ENCODE measurements around the gene DUSP16. TPM values are rescaled to one million over a fixed set of nuclear protein-coding genes. Genes with fewer than 3 reads are reported as not detected.

The DUSP16 gene
- total RNA-seq, 1 donor, result 29.5 TPM

GRCh38 chr12:12562016-12562483 lies 613 bp downstream of the DUSP16 start:
- Histone ChIP-seq H3K27me3 (ENCODE audit: insufficient read depth, low read length) (no peaks in the 10 kb centered on the region), H3K9me3 (ENCODE audit: low read depth, low read length) (no peaks in the 10 kb centered on the region), H3K4me3 (ENCODE audit: low read length) (peak overlapping the region; percentile 61), H3K4me1 (ENCODE audit: insufficient read depth, low read length) (peaks cover 25% of the 10 kb centered on the region)

- H3K27me3 ChIP-seq (ENCODE audit: insufficient read depth, low read length), result no peaks in the 10 kb centered on the region
- peaks cover 25% of the 10 kb centered on the region for H3K4me1 ChIP-seq (ENCODE audit: insufficient read depth, low read length)
- H3K4me3 ChIP-seq (ENCODE audit: low read length), result peak overlapping the region; percentile 61
- H3K9me3 ChIP-seq (ENCODE audit: low read depth, low read length), result no peaks in the 10 kb centered on the region
These were observed 1.2 kb downstream of the DUSP16 start for GRCh38 chr12:12561371-12562015.

DNA sequence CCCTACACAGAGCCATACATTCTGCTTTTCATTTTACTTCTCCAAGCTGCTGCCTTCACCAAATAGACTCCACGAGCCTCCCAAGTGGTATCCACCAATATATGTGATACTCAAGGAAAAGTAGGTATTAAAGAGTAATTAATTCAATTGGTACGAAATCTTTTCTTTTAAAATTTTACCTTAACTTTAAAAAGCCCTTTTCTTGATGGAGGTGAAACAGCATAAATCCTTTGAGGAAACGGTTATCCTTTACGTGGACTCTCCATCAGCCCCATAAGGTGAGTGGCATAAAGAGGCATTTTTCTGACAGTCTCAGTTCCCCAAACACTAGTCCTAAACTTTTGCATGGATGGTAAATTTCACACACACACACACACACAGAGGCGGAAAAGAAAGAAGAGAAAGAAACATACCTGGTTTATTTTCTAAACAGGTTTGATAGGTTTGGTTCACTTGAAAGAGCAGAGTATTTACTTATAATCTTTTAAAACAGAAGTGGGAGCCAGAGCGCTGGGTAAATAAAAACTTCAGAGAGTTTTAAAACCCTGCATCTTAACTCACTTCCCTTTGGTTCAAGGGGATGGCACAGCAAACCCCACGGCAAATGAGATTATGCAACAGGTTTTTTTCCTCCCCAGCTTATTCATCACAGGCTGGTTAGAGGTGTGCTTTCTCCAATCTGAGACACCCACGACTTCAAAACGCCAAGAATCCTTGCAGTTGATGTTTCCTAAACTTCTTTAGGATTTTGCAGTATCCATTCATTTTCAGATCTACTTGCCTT lies 1.9 kb downstream of the DUSP16 start:
- peak overlapping the region; percentile 61 for H3K4me3 ChIP-seq (ENCODE audit: low read length)
- peaks cover 25% of the 10 kb centered on the region for H3K4me1 ChIP-seq (ENCODE audit: insufficient read depth, low read length)
- H3K27me3 ChIP-seq (ENCODE audit: insufficient read depth, low read length), result no peaks in the 10 kb centered on the region
- H3K9me3 ChIP-seq (ENCODE audit: low read depth, low read length), result no peaks in the 10 kb centered on the region

GRCh38 chr12:12559719-12560296 lies 2.9 kb downstream of the DUSP16 start:
- peaks cover 25% of the 10 kb centered on the region for H3K4me1 ChIP-seq (ENCODE audit: insufficient read depth, low read length)
- no peak overlapping the region for H3K4me3 ChIP-seq (ENCODE audit: low read length)
- no peaks in the 10 kb centered on the region for H3K9me3 ChIP-seq (ENCODE audit: low read depth, low read length)
- no peaks in the 10 kb centered on the region for H3K27me3 ChIP-seq (ENCODE audit: insufficient read depth, low read length)

- Histone ChIP-seq H3K9me3 (ENCODE audit: low read depth, low read length) (no peaks in the 10 kb centered on the region), H3K4me3 (ENCODE audit: low read length) (no peak overlapping the region), H3K4me1 (ENCODE audit: insufficient read depth, low read length) (peaks cover 17% of the 10 kb centered on the region), H3K27me3 (ENCODE audit: insufficient read depth, low read length) (no peaks in the 10 kb centered on the region)
These were observed 4.4 kb downstream of the DUSP16 start for GRCh38 chr12:12558291-12558690.

- Histone ChIP-seq H3K27me3 (ENCODE audit: insufficient read depth, low read length) (no peaks in the 10 kb centered on the region), H3K9me3 (ENCODE audit: low read depth, low read length) (no peaks in the 10 kb centered on the region), H3K4me1 (ENCODE audit: insufficient read depth, low read length) (peaks cover 12% of the 10 kb centered on the region), H3K4me3 (ENCODE audit: low read length) (no peak overlapping the region)
These were observed 4.9 kb downstream of the DUSP16 start for GRCh38 chr12:12557733-12558132.

DNA sequence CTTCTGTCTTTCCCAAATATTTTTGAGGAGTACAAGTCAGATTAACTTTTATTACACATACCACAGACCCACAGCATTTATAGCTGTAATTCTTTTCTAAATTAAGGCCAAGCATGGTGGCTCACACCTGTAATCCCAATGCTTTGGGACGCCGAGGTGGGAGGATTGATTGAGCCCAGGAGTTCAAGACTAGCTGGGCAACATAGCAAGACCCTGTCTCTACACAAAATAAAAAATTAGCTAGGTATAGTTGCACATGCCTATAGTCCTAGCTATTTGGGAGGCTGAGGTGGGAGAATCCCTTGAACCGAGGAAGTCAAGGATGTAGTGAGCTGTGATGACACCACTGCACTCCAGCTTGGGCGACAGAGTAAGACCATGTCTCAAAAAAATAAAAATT lies 7.0 kb downstream of the DUSP16 start:
- Histone ChIP-seq H3K4me1 (ENCODE audit: insufficient read depth, low read length) (peaks cover 4% of the 10 kb centered on the region), H3K4me3 (ENCODE audit: low read length) (no peak overlapping the region), H3K9me3 (ENCODE audit: low read depth, low read length) (no peaks in the 10 kb centered on the region), H3K27me3 (ENCODE audit: insufficient read depth, low read length) (no peaks in the 10 kb centered on the region)

- Histone ChIP-seq H3K9me3 (ENCODE audit: low read depth, low read length) (no peaks in the 10 kb centered on the region), H3K27me3 (ENCODE audit: insufficient read depth, low read length) (no peaks in the 10 kb centered on the region), H3K4me3 (ENCODE audit: low read length) (no peak overlapping the region), H3K4me1 (ENCODE audit: insufficient read depth, low read length) (no peaks in the 10 kb centered on the region)
These were observed 9.4 kb downstream of the DUSP16 start for GRCh38 chr12:12553208-12553785.

DNA sequence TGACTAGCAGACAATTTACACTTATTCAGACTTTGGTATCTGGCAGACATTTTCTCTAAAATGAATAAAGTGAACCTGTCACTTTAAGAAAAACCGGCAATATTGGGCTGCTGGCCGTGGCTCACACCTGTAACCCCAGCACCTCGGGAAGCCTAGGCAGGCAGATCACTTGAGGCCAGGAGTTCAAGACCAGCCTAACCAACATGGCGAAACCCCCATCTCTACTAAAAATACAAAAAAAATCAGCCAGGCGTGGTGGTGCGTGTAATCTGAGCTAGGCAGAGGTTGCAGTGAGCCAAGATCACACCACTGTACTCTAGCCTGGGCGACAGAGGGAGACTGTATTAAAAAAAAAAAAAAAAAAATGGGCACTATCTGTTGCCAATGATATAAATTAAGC lies 11.5 kb downstream of the DUSP16 start:
- Histone ChIP-seq H3K27me3 (ENCODE audit: insufficient read depth, low read length) (no peaks in the 10 kb centered on the region), H3K4me1 (ENCODE audit: insufficient read depth, low read length) (no peaks in the 10 kb centered on the region), H3K9me3 (ENCODE audit: low read depth, low read length) (no peaks in the 10 kb centered on the region), H3K4me3 (ENCODE audit: low read length) (no peak overlapping the region)

- Histone ChIP-seq H3K9me3 (ENCODE audit: low read depth, low read length) (no peaks in the 10 kb centered on the region), H3K27me3 (ENCODE audit: insufficient read depth, low read length) (no peaks in the 10 kb centered on the region), H3K4me3 (ENCODE audit: low read length) (no peak overlapping the region), H3K4me1 (ENCODE audit: insufficient read depth, low read length) (no peaks in the 10 kb centered on the region)
These were observed 12.4 kb downstream of the DUSP16 start for GRCh38 chr12:12550277-12550676.

GRCh38 chr12:12549426-12549825 lies 13.2 kb downstream of the DUSP16 start:
- Histone ChIP-seq H3K9me3 (ENCODE audit: low read depth, low read length) (no peaks in the 10 kb centered on the region), H3K4me1 (ENCODE audit: insufficient read depth, low read length) (no peaks in the 10 kb centered on the region), H3K4me3 (ENCODE audit: low read length) (no peak overlapping the region), H3K27me3 (ENCODE audit: insufficient read depth, low read length) (no peaks in the 10 kb centered on the region)

- Histone ChIP-seq H3K4me3 (ENCODE audit: low read length) (no peak overlapping the region), H3K4me1 (ENCODE audit: insufficient read depth, low read length) (no peaks in the 10 kb centered on the region), H3K27me3 (ENCODE audit: insufficient read depth, low read length) (no peaks in the 10 kb centered on the region), H3K9me3 (ENCODE audit: low read depth, low read length) (no peaks in the 10 kb centered on the region)
These were observed 13.9 kb downstream of the DUSP16 start for GRCh38 chr12:12548713-12549112.

- no peaks in the 10 kb centered on the region for H3K27me3 ChIP-seq (ENCODE audit: insufficient read depth, low read length)
- no peaks in the 10 kb centered on the region for H3K4me1 ChIP-seq (ENCODE audit: insufficient read depth, low read length)
- no peaks in the 10 kb centered on the region for H3K9me3 ChIP-seq (ENCODE audit: low read depth, low read length)
- no peak overlapping the region for H3K4me3 ChIP-seq (ENCODE audit: low read length)
These were observed 16.3 kb downstream of the DUSP16 start for GRCh38 chr12:12546314-12546772.

DNA sequence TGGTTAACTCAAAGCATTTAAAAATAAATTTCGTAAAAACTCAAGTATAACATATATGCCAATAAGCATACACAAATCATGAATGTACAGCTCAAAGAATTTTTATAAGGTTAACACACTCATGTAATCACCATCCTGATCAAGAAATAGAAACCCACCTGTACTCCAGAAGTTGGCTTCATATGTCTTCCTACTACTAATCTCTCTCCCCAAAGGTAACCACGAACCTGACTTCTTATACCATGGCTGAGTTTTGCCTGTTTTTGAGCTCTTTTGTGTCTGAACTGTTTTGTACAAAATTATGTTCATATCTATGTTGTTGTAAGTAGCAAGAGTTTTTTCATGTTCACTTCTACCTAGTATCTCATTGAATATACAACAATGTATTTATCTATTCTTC lies 18.7 kb downstream of the DUSP16 start:
- H3K4me1 ChIP-seq (ENCODE audit: insufficient read depth, low read length), result peaks cover 9% of the 10 kb centered on the region
- no peak overlapping the region for H3K4me3 ChIP-seq (ENCODE audit: low read length)
- H3K27me3 ChIP-seq (ENCODE audit: insufficient read depth, low read length), result no peaks in the 10 kb centered on the region
- no peaks in the 10 kb centered on the region for H3K9me3 ChIP-seq (ENCODE audit: low read depth, low read length)

GRCh38 chr12:12542964-12543363 lies 19.7 kb downstream of the DUSP16 start:
- no peaks in the 10 kb centered on the region for H3K27me3 ChIP-seq (ENCODE audit: insufficient read depth, low read length)
- H3K9me3 ChIP-seq (ENCODE audit: low read depth, low read length), result no peaks in the 10 kb centered on the region
- peaks cover 19% of the 10 kb centered on the region for H3K4me1 ChIP-seq (ENCODE audit: insufficient read depth, low read length)
- H3K4me3 ChIP-seq (ENCODE audit: low read length), result no peak overlapping the region
